ENCODE results near the gene SPOCK1.

GRCh38 chr5:137506296-137506695 is 7.2 kb upstream of the SPOCK1 start:
- no peak for TF ChIP-seq EZH2 (IDR thresholded peaks at IDR 0.05)
- TF ChIP-seq POLR2AphosphoS5 (IDR thresholded peaks at IDR 0.05; ENCODE audit: borderline replicate concordance, low read depth, low read length), result no peak
- TF ChIP-seq FOXP2 (optimal IDR thresholded peaks at IDR 0.05; ENCODE audit: control extremely low read depth, extremely low read length, insufficient read depth), result no peak

Measured in SK-N-MC (cell line).